ENCODE results near the gene PMS1.

PMS1 gene

DNA sequence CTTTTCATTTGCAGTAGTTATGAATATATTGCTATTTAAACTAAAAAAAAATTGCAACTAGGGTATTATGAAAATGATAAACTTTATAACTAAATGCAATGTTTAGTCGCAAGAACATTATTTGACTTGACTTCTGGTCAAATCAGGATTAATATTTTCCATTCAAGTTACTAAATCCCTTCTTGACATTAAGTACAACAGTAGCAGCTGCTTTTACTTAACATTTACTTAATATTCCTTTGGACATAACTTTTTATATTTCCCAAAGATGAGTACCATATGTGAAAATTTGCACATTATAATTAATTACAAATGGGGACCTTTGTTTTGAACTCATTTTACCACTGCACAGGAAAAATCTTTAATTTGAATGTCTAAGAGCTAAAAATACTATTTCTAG, 74.0 kb downstream of the PMS1 start:
- H3K4me1 ChIP-seq (ENCODE audit: control insufficient read depth, insufficient read depth, low read length, poor library complexity, severe bottlenecking): no peaks in the 10 kb centered on the region
- H3K4me3 ChIP-seq (ENCODE audit: insufficient read depth, low read depth, low read length, poor library complexity, severe bottlenecking): no peak overlapping the region
- no peaks in the 10 kb centered on the region for H3K27me3 ChIP-seq (replicated peaks; ENCODE audit: control insufficient read depth, insufficient read depth, low read length, poor library complexity, severe bottlenecking)
- DNase-seq: no peak
- H3K36me3 ChIP-seq (ENCODE audit: control insufficient read depth, insufficient read depth, low read length): no peaks in the 10 kb centered on the region
- H3K9me3 ChIP-seq (ENCODE audit: control insufficient read depth, low read length): no peaks in the 10 kb centered on the region
- H3K27ac ChIP-seq (ENCODE audit: insufficient read depth, low read length, poor library complexity, severe bottlenecking): no peak overlapping the region

DNA sequence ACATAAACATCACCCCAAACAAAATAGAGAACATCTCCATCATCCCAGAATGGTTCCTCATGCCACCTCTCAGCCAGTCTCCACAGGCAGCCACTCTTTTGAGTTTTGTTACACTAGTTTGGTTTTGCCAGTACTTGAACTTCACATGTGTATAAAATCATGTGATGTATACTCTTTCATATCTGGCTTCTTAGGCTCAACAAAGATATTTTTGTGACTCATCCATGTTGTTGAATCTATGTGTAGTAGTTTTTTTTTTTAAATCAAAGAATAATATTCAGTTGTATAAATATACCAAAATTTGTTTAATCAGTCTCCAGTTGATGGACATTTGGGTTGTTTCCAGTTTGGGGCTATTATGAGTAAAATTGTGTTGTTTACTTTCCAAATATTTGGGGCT, 75.9 kb downstream of the PMS1 start:
- no peaks in the 10 kb centered on the region for H3K4me1 ChIP-seq (ENCODE audit: control insufficient read depth, insufficient read depth, low read length, poor library complexity, severe bottlenecking)
- no peaks in the 10 kb centered on the region for H3K27me3 ChIP-seq (replicated peaks; ENCODE audit: control insufficient read depth, insufficient read depth, low read length, poor library complexity, severe bottlenecking)
- H3K36me3 ChIP-seq (ENCODE audit: control insufficient read depth, insufficient read depth, low read length): no peaks in the 10 kb centered on the region
- no peak overlapping the region for H3K27ac ChIP-seq (ENCODE audit: insufficient read depth, low read length, poor library complexity, severe bottlenecking)
- DNase-seq: no peak
- H3K9me3 ChIP-seq (ENCODE audit: control insufficient read depth, low read length): no peaks in the 10 kb centered on the region
- no peak overlapping the region for H3K4me3 ChIP-seq (ENCODE audit: insufficient read depth, low read depth, low read length, poor library complexity, severe bottlenecking)

DNA sequence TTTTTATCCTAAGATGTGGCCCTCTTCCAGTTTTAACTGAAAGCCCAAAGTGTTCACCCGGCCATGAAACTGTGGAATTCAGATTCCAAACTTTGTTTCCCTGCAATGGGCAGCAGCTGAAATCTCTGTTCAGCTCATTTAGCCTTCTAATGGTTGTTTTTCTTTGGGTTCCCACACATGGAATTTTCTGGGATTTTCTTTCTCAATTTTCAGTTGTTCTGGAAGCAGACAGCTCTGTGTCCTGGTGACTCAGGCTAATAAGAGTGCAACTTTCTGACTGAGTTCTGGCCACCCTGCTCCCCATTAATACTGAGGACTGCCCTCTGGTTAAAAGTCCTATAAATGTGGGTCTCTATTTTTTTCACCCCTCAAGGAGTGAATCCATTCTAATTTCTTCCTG, 78.5 kb downstream of the PMS1 start:
- no peaks in the 10 kb centered on the region for H3K36me3 ChIP-seq (ENCODE audit: control insufficient read depth, insufficient read depth, low read length)
- H3K27ac ChIP-seq (ENCODE audit: insufficient read depth, low read length, poor library complexity, severe bottlenecking): no peak overlapping the region
- no peaks in the 10 kb centered on the region for H3K9me3 ChIP-seq (ENCODE audit: control insufficient read depth, low read length)
- H3K27me3 ChIP-seq (replicated peaks; ENCODE audit: control insufficient read depth, insufficient read depth, low read length, poor library complexity, severe bottlenecking): no peaks in the 10 kb centered on the region
- no peak overlapping the region for H3K4me3 ChIP-seq (ENCODE audit: insufficient read depth, low read depth, low read length, poor library complexity, severe bottlenecking)
- DNase-seq: no peak
- H3K4me1 ChIP-seq (ENCODE audit: control insufficient read depth, insufficient read depth, low read length, poor library complexity, severe bottlenecking): no peaks in the 10 kb centered on the region

DNA sequence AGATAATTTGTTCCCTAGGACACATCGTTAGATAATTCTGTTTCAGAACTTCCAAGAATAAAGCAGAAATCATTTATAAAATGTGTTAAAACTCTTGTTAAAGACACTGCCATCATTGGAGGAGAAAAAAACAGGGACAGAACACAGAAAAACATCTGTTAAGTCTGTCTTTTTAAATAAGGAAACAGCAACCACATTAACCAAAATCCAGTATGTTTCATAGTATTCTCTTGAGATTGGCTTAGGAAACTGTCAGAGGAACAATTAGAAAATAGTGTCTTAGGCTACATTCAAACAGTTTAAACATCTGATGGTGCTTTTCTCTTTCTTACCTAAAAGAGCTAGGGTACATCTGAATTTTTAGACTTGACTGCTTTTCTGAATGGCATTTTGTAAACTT, 81.6 kb downstream of the PMS1 start:
- Histone ChIP-seq H3K36me3 (ENCODE audit: control insufficient read depth, insufficient read depth, low read length) (no peaks in the 10 kb centered on the region), H3K27ac (ENCODE audit: insufficient read depth, low read length, poor library complexity, severe bottlenecking) (no peak overlapping the region), H3K9me3 (ENCODE audit: control insufficient read depth, low read length) (no peaks in the 10 kb centered on the region), H3K4me3 (ENCODE audit: insufficient read depth, low read depth, low read length, poor library complexity, severe bottlenecking) (no peak overlapping the region), H3K4me1 (ENCODE audit: control insufficient read depth, insufficient read depth, low read length, poor library complexity, severe bottlenecking) (no peaks in the 10 kb centered on the region), H3K27me3 (replicated peaks; ENCODE audit: control insufficient read depth, insufficient read depth, low read length, poor library complexity, severe bottlenecking) (no peaks in the 10 kb centered on the region)
- DNase-seq: no peak

DNA sequence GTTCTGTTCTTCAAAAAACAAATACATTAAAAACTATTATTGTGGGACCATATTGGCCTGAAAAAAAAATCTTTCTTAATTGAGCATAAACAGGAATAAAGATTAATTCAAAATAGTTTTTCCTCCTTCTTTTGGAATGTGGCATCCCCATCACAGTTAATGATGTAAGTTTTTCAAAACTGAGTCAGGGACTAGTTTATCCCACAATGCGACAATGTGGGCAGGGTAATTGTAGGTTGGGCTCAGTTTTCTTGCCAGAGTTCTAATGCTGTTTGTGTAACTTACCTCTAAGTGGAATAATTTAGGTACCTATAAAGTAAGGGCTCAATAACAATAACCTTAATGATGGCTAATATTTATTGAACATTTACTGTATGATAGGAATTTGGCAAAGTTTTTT, 82.0 kb downstream of the PMS1 start:
- H3K4me3 ChIP-seq (ENCODE audit: insufficient read depth, low read depth, low read length, poor library complexity, severe bottlenecking): no peak overlapping the region
- no peaks in the 10 kb centered on the region for H3K27me3 ChIP-seq (replicated peaks; ENCODE audit: control insufficient read depth, insufficient read depth, low read length, poor library complexity, severe bottlenecking)
- H3K27ac ChIP-seq (ENCODE audit: insufficient read depth, low read length, poor library complexity, severe bottlenecking): no peak overlapping the region
- DNase-seq: no peak
- no peaks in the 10 kb centered on the region for H3K9me3 ChIP-seq (ENCODE audit: control insufficient read depth, low read length)
- no peaks in the 10 kb centered on the region for H3K4me1 ChIP-seq (ENCODE audit: control insufficient read depth, insufficient read depth, low read length, poor library complexity, severe bottlenecking)
- H3K36me3 ChIP-seq (ENCODE audit: control insufficient read depth, insufficient read depth, low read length): no peaks in the 10 kb centered on the region

DNA sequence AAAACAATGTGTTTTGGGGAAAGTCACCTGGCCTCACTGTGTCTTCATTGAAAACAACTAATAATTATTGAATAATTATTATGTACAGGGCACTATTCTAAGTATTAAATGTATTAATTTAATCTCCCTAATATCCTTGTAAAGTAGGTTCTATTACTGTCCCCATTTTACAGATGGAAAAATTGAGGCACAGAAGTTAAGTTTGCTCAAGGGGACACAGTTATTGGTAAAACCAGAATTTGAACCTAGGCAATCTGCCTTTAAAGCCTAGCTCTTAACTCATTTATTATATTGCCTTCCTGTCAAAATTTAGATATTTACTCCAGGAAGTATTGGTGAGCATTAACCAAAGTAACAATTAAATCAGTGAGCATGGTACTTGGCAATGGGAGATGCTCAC, 84.6 kb downstream of the PMS1 start:
- H3K4me1 ChIP-seq (ENCODE audit: control insufficient read depth, insufficient read depth, low read length, poor library complexity, severe bottlenecking): no peaks in the 10 kb centered on the region
- no peak overlapping the region for H3K4me3 ChIP-seq (ENCODE audit: insufficient read depth, low read depth, low read length, poor library complexity, severe bottlenecking)
- H3K27ac ChIP-seq (ENCODE audit: insufficient read depth, low read length, poor library complexity, severe bottlenecking): no peak overlapping the region
- no peaks in the 10 kb centered on the region for H3K27me3 ChIP-seq (replicated peaks; ENCODE audit: control insufficient read depth, insufficient read depth, low read length, poor library complexity, severe bottlenecking)
- DNase-seq: no peak
- H3K9me3 ChIP-seq (ENCODE audit: control insufficient read depth, low read length): no peaks in the 10 kb centered on the region
- no peaks in the 10 kb centered on the region for H3K36me3 ChIP-seq (ENCODE audit: control insufficient read depth, insufficient read depth, low read length)

DNA sequence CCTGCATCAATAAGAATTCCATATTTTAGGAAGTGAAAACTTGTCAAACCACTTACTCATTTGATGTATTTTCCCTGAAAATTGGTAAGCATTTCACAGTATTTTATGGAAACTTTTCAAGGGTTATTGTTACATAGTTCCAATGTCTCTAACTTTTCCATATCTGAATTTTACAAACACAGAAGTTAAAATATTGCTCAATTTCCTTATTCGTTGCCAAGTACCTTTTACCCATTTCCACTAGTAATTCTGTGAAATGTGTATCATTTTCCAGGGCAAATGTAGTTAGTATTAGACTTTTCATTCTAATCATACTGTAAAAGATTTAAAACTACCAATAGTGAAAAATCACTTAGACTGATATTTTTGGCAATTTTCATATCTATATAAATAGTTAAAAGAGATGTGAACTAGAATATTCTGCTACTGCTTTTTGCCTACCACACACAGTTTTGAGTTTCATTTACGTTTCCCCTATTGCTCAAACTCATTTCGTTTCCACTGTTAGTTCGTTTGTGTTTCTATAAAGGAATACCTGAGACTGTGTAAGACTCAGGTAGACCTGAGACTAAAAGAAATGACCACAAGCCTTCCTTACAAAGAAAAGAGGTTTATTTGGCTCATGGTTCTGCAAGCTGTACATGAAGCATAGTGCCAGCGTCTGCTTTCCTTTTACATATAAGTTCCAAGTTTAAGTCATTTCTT, 86.3 kb downstream of the PMS1 start:
- no peaks in the 10 kb centered on the region for H3K4me1 ChIP-seq (ENCODE audit: control insufficient read depth, insufficient read depth, low read length, poor library complexity, severe bottlenecking)
- no peak overlapping the region for H3K4me3 ChIP-seq (ENCODE audit: insufficient read depth, low read depth, low read length, poor library complexity, severe bottlenecking)
- no peak overlapping the region for H3K27ac ChIP-seq (ENCODE audit: insufficient read depth, low read length, poor library complexity, severe bottlenecking)
- peaks cover 4% of the 10 kb centered on the region for H3K36me3 ChIP-seq (ENCODE audit: control insufficient read depth, insufficient read depth, low read length)
- H3K9me3 ChIP-seq (ENCODE audit: control insufficient read depth, low read length): no peaks in the 10 kb centered on the region
- no peaks in the 10 kb centered on the region for H3K27me3 ChIP-seq (replicated peaks; ENCODE audit: control insufficient read depth, insufficient read depth, low read length, poor library complexity, severe bottlenecking)
- DNase-seq: no peak

DNA sequence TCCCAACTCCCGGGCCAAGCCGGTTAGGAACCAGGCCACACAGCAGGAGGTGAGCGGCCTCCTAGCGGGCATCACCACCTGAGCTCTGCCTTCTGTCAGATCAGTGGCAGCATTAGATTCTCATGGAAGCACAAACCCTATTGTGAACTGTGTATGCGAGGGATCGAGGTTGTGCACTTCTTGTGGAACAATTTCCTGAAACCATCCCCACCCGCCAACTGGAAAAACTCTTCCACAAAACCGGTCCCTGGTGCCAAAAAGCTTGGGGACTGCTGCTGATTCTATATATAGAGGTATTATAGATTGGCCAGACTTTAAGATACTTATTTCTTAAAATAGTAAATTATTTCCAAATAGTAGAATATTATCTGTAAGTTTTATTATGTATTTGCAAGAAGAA, 89.4 kb downstream of the PMS1 start:
- no peaks in the 10 kb centered on the region for H3K4me1 ChIP-seq (ENCODE audit: control insufficient read depth, insufficient read depth, low read length, poor library complexity, severe bottlenecking)
- DNase-seq: no peak

DNA sequence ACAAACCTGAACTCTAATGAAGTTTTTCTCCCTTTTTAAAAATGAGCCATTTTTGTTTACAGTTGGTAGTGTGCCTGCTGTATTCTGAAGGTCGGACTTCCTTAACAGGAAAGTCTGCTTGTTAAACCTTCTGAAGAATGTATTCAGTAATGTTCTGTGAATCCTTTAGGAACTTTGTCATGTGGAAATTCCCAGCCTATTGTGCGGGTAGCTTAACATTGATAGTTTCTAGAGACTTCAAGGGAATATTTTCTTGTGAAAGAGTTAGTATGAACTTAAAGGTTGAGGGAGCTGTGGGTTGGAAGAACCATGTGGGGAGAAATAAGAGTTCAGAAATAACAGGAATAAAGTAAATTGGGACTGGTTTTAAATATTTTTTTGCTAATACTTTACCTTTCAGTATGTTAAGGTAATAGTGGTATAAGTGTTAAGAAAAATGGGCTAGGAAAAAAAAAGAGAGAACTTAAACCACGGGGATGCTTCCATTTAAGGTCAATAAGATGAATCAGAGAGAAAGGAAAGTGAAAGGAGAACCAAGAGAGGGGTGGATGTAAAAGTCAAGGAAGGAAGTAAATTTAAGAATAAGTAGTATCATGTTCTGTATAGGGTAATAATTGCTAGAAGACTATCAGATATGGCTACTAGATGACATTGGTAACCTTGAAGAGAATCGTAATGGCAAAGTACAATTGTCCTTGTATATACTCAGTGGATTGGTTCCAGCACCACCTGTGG, 90.5 kb downstream of the PMS1 start:
- H3K4me3 ChIP-seq (ENCODE audit: insufficient read depth, low read depth, low read length, poor library complexity, severe bottlenecking): no peak overlapping the region
- peaks cover 4% of the 10 kb centered on the region for H3K36me3 ChIP-seq (ENCODE audit: control insufficient read depth, insufficient read depth, low read length)
- DNase-seq: no peak
- H3K27me3 ChIP-seq (replicated peaks; ENCODE audit: control insufficient read depth, insufficient read depth, low read length, poor library complexity, severe bottlenecking): no peaks in the 10 kb centered on the region
- no peak overlapping the region for H3K27ac ChIP-seq (ENCODE audit: insufficient read depth, low read length, poor library complexity, severe bottlenecking)
- no peaks in the 10 kb centered on the region for H3K9me3 ChIP-seq (ENCODE audit: control insufficient read depth, low read length)
- H3K4me1 ChIP-seq (ENCODE audit: control insufficient read depth, insufficient read depth, low read length, poor library complexity, severe bottlenecking): no peaks in the 10 kb centered on the region

More for the DNA sequence above, 89.4 kb downstream of the PMS1 start:
- Histone ChIP-seq H3K4me3 (ENCODE audit: insufficient read depth, low read depth, low read length, poor library complexity, severe bottlenecking) (no peak overlapping the region), H3K9me3 (ENCODE audit: control insufficient read depth, low read length) (no peaks in the 10 kb centered on the region), H3K27me3 (replicated peaks; ENCODE audit: control insufficient read depth, insufficient read depth, low read length, poor library complexity, severe bottlenecking) (no peaks in the 10 kb centered on the region), H3K36me3 (ENCODE audit: control insufficient read depth, insufficient read depth, low read length) (peaks cover 4% of the 10 kb centered on the region), H3K27ac (ENCODE audit: insufficient read depth, low read length, poor library complexity, severe bottlenecking) (no peak overlapping the region)

DNA sequence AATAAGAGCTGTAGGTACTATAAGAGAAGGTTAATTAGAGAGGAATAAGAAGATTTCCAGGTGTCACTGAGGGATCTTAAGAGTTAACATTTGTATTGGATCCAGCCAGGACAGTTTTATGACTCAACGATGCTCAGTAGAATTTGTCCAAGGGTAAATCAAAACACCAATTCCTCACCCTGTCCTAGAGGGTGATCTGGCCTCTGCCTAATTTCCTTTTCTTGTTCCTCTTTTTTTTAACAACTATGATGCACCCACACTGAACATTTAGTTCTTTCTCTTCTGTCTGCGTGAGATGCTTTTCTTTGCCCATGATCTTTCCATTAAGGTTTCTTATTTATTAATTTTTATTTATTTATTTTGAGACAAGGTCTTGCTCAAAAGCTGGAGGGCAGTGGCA, 92.0 kb downstream of the PMS1 start:
- DNase-seq: no peak
- no peak overlapping the region for H3K27ac ChIP-seq (ENCODE audit: insufficient read depth, low read length, poor library complexity, severe bottlenecking)
- no peaks in the 10 kb centered on the region for H3K27me3 ChIP-seq (replicated peaks; ENCODE audit: control insufficient read depth, insufficient read depth, low read length, poor library complexity, severe bottlenecking)
- H3K9me3 ChIP-seq (ENCODE audit: control insufficient read depth, low read length): no peaks in the 10 kb centered on the region
- H3K36me3 ChIP-seq (ENCODE audit: control insufficient read depth, insufficient read depth, low read length): peaks cover 4% of the 10 kb centered on the region
- no peak overlapping the region for H3K4me3 ChIP-seq (ENCODE audit: insufficient read depth, low read depth, low read length, poor library complexity, severe bottlenecking)
- H3K4me1 ChIP-seq (ENCODE audit: control insufficient read depth, insufficient read depth, low read length, poor library complexity, severe bottlenecking): no peaks in the 10 kb centered on the region

Data from effector memory CD4-positive, alpha-beta T cell (primary cell).